GM18526 (cell line): Measurements from ENCODE around the gene FIZ1.
A peak's percentile ranks its signal among the peaks of the same experiment; 100 is the strongest.

Source experiments
- POLR2A ChIP-seq: IDR thresholded peaks from 3 replicates; pipeline ENCODE4 v1.6.1; 2011; ENCODE audit not compliant: insufficient read length; ENCODE audit errors: extremely low read depth

Gene FIZ1

DNA sequence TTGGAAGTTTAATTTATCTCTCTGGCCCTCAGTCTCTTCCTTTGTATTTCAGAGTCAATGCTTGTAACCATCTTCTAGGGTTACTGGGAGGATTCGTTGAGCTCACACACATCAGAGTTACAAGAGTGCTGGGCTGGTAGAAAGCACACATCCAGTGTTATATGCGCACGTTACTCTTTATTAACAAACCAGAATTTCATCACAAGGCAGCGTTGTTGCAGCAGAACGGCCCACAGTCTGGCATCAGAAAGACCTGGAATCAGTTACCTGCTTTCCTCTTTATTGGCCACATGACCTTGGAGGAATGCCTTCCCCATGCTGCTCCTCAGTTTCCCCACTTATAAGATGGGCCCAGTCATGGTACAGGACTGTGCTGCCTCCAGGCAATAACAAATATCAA lies 10.0 kb upstream of the FIZ1 start:
- no peak for TF ChIP-seq POLR2A

GRCh38 chr19:55606817-55607216 lies 7.5 kb upstream of the FIZ1 start:
- TF ChIP-seq POLR2A, result no peak

GRCh38 chr19:55606471-55606787 lies 7.1 kb upstream of the FIZ1 start:
- no peak for TF ChIP-seq POLR2A

- no peak for TF ChIP-seq POLR2A
These were observed 6.5 kb upstream of the FIZ1 start, which contains the start of gene ZNF865 for GRCh38 chr19:55605637-55606470. Gene ZNF865 (plus strand): TSS chr19:55605647. CDS start chr19:55613619, 7,972 bp downstream.

- peak; percentile 46 for TF ChIP-seq POLR2A
These were observed 5.9 kb upstream of the FIZ1 start for GRCh38 chr19:55605207-55605636.

DNA sequence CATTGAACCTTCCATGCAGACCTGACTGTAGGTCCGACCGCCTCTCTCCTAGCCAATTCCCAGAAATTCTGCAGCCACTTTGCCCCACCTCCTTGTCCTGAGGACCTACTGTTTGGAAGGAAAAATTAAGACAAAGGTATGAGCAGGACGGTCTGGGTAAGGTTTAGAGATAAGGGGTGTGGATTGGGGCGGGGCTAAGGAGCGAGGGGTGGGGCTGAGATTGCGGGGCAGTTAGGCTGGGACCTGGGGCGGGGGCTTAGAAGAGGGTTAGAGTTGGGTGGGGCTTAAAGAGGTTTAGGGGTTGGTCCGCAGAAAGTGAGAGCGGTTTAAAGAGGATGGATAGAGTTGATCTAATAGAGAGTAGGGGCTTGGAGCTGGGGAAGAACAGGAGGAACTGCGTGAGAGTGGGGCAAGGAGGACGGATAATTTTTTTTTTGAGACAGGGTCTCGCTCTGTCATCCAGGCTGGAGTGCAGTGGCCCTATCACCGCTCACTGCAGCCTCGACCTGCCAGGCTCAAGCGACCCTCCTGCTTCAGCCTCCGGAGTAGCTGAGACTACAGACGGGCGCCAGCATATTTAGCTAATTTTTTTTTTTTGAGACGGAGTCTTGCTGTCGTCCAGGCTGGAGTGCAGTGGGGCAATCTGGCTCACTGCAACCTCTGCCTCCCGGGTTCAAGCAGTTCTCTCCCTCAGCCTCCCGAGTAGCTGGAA lies 4.4 kb upstream of the FIZ1 start:
- no peak for TF ChIP-seq POLR2A

DNA sequence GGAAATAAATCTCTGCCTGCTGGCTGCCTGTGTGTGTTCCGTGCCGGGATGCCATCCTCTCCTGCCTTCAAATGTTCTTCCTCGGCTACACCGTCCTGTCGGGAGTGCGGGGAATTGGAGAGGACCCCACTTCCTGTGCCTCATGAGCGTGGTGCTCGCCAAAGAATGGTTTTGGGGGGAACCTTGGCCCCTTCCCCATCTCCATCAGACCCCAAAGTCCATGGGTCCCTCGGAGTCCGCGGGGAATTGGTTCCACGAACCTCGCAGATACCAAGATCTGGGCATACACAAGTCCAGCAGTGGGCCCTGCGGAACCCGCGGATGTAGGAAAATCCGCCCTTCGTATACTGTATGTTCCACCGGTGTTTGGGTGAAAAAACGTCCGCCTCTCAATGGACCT lies 3.8 kb upstream of the FIZ1 start:
- TF ChIP-seq POLR2A, result no peak

DNA sequence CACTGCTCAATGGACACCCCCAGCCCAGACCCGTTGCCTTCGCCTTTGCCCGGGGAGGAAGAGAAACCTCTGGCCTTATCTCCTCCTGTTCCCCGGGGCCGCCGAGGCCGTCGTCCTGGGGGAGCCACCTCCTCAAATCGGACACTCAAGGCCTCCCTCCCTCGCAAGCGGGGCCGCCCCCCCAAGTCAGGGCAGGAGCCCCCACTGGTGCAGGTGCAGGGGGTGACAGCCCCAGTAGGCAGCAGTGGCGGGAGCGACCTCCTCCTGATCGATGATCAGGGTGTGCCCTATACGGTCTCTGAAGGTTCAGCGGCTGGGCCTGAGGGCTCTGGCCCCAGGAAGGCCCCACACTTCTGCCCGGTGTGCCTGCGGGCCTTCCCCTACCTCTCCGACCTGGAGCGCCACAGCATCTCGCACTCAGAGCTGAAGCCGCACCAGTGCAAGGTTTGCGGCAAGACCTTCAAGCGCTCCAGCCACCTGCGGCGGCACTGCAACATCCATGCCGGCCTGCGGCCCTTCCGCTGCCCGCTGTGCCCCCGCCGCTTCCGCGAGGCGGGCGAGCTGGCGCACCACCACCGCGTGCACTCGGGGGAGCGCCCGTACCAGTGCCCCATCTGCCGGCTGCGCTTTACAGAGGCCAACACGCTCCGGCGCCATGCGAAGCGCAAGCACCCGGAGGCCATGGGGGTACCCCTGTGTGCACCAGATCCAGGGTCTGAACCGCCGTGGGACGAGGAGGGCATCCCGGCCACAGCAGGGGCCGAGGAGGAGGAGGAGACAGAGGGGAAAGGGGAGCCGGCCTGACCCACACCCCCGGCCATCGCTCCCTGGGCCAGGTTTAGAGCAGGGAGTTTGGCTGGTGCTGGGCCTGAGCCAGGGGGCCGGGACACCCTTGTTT lies 3.0 kb upstream of the FIZ1 start:
- no peak for TF ChIP-seq POLR2A

DNA sequence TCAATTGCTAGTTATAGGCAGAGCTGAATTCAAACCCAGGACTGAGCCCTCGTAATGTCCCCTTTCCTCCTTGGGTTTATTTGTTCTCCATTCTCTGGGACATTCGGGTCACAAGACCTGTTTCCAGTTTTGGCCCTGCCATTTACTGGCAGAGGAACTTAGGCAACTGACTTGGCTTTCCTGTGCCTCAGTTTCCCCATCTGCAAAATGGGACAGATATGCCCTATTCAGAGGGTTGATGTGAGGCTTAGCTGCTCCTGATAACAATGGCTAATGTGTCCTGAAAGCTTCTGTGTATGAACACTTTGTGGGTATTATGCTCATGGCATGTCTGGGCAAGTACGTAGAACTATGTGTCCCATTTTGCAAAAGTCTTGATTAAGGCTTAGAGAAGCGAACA lies 1.8 kb upstream of the FIZ1 start:
- no peak for TF ChIP-seq POLR2A

DNA sequence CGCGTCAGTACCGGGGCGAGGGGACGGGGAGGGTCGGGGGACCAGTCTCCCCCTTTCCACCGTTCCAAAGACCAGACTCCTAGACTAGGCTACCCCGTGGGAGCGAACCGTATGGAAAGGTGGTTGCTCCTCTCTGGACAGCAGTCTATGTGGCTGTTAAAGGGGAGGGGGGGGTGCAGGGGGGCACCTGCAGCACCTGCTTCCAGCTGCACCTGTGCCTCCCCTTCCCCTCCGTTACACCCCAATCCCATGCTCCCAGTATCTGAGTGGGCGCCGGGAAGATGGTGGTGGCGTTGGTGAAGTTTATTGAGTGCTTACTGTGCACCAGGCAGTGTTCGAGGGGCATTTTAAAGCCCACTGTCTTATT lies 1.3 kb upstream of the FIZ1 start:
- no peak for TF ChIP-seq POLR2A

GRCh38 chr19:55599842-55600661 lies 735 bp upstream of the FIZ1 start, which contains the start of gene ZNF524:
Gene ZNF524 (plus strand): TSS chr19:55600288. CDS start chr19:55602113, 1,825 bp downstream.
- no peak for TF ChIP-seq POLR2A

- TF ChIP-seq POLR2A, result peak; percentile 49
These were observed 424 bp downstream of the FIZ1 start for GRCh38 chr19:55598719-55599467.

GRCh38 chr19:55598034-55598433 lies 1.3 kb downstream of the FIZ1 start:
- no peak for TF ChIP-seq POLR2A

DNA sequence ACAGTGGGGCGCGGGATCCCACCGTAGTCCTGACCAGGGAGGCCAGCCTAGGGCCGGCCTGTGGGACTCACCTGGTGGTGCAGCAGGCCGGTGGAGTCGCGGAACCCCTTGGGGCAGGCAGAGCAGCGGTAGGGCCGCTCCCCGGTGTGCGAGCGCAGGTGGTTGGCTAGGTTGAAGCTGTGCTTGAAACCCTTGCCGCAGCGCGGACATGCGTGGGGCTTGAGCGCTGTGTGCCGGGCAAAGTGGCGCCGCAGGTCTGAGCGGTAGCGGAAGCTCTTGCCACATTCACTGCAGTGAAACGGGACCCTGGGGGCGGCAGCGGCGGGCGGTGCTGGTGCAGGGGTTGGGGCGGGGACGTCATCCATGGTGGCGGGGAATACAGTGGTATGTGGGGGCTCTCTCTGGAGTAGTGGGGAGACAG lies 1.8 kb downstream of the FIZ1 start:
- TF ChIP-seq POLR2A, result no peak

- no peak for TF ChIP-seq POLR2A
These were observed 3.0 kb downstream of the FIZ1 start for GRCh38 chr19:55596304-55596703.
